Activated naive CD8-positive, alpha-beta T cell treated with anti-CD3 and anti-CD28 coated beads, Interleukin-2, amount 50 U/mL, for 24 hours (primary cell): ENCODE measurements around the gene TRIM46.

Source experiments
- ATAC-seq: fragments of 150-1000 bp; cut with Tn5 transposase; one replicate; pipeline ENCODE4 v1.10.0; 2021
- DNase-seq: peaks from one replicate; pipeline ENCODE4 v3.0.0; 2021
- H3K27ac Mint-ChIP-seq: one replicate; pipeline ENCODE4 v1.8.0; 2021; ENCODE audit warnings: mild to moderate bottlenecking, mixed read lengths
- H3K27me3 Mint-ChIP-seq: one replicate; pipeline ENCODE4 v1.8.0; 2021; ENCODE audit warnings: mixed read lengths
- H3K36me3 Mint-ChIP-seq: one replicate; pipeline ENCODE4 v1.8.0; 2021; ENCODE audit warnings: low read depth, mixed read lengths
- H3K4me1 Mint-ChIP-seq: one replicate; pipeline ENCODE4 v1.8.0; 2021; ENCODE audit warnings: mixed read lengths
- H3K4me3 Mint-ChIP-seq: one replicate; pipeline ENCODE4 v1.8.0; 2021; ENCODE audit warnings: mild to moderate bottlenecking, moderate library complexity, mixed read lengths
- H3K9me3 Mint-ChIP-seq: one replicate; pipeline ENCODE4 v1.8.0; 2021; ENCODE audit warnings: mixed read lengths

Gene TRIM46

GRCh38 chr1:155173478-155174323, at the start of gene TRIM46:
TSS of gene TRIM46 (plus strand) at chr1:155173849. CDS start at chr1:155173967, 118 bp downstream.
- Mint-ChIP-seq H3K27me3 (peaks cover 2% of the 10 kb centered on the region), H3K36me3 (peaks cover 32% of the 10 kb centered on the region), H3K27ac (peak within 1 kb of the TSS; percentile 99), H3K9me3 (no peaks in the 10 kb centered on the region), H3K4me3 (peak within 1 kb of the TSS; percentile 99), H3K4me1 (peaks cover 50% of the 10 kb centered on the region)
- DNase-seq (peak; percentile 79), ATAC-seq (peak; percentile 34)

- Mint-ChIP-seq H3K9me3 (no peaks in the 10 kb centered on the region), H3K4me1 (peaks cover 29% of the 10 kb centered on the region), H3K4me3 (no peak overlapping the region), H3K27ac (no peak overlapping the region), H3K27me3 (peaks cover 19% of the 10 kb centered on the region), H3K36me3 (no peaks in the 10 kb centered on the region)
- no peak for DNase-seq
- ATAC-seq = no peak
These were observed 48.9 kb upstream of the TRIM46 start for GRCh38 chr1:155124503-155125463.

DNA sequence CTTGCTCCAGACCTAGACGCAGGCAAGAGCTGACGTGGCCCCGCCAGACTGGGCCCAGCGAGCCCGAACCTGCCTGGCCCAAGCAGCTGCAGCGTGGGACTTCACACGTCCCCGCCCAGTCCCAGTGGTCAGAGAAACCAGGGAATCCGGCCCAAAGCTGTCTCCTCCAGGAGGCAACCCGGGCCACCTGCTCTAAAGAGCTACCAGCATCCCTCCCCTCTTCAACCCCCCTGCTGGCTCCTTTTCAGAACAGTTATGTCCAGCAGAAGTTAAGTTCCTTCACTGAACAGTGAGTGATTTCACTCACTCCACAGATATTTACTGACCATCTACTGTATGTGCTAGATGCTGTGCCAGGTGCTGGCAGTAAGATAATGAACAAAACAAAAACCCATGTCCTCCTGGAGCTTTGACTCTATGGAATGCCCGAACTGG, 48.1 kb upstream of the TRIM46 start:
- ATAC-seq = no peak
- no peak for DNase-seq
- H3K4me3 Mint-ChIP-seq = no peak overlapping the region
- H3K4me1 Mint-ChIP-seq = peaks cover 29% of the 10 kb centered on the region
- peaks cover 19% of the 10 kb centered on the region for H3K27me3 Mint-ChIP-seq
- no peaks in the 10 kb centered on the region for H3K9me3 Mint-ChIP-seq
- H3K27ac Mint-ChIP-seq = no peak overlapping the region
- no peaks in the 10 kb centered on the region for H3K36me3 Mint-ChIP-seq

DNA sequence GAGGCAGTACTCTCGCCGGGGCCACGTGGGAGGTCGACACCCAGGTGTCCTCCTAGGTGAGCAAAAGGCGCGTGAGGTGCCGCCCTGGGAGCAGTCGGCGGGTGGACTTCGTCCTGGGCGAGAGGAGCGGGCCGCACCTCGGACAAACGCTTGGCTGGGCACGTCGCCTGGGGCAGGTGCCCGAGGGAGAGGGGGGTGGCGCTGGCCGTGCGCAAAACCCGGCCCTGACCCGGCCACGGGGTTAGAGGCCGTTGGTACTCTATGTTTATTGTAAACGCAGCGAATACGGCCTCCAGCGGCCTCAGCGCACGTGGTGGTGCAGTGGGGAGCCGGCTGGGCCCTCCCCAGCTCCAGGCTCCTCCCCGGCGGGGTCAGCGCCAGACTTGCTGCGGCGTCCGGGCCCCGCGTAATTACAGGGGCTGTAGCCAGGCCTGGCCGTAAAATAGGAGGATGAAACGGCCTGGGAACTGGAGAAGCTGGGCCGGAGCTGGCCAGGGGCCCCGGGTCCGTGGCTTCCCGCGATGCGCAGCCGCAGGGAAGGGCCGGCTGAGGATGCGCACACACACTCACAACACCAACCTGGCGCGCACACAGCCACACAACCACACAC, 47.6 kb upstream of the TRIM46 start:
- Mint-ChIP-seq H3K4me1 (peaks cover 29% of the 10 kb centered on the region), H3K4me3 (no peak overlapping the region), H3K9me3 (no peaks in the 10 kb centered on the region), H3K36me3 (no peaks in the 10 kb centered on the region), H3K27me3 (peaks cover 19% of the 10 kb centered on the region), H3K27ac (no peak overlapping the region)
- ATAC-seq = no peak
- no peak for DNase-seq

DNA sequence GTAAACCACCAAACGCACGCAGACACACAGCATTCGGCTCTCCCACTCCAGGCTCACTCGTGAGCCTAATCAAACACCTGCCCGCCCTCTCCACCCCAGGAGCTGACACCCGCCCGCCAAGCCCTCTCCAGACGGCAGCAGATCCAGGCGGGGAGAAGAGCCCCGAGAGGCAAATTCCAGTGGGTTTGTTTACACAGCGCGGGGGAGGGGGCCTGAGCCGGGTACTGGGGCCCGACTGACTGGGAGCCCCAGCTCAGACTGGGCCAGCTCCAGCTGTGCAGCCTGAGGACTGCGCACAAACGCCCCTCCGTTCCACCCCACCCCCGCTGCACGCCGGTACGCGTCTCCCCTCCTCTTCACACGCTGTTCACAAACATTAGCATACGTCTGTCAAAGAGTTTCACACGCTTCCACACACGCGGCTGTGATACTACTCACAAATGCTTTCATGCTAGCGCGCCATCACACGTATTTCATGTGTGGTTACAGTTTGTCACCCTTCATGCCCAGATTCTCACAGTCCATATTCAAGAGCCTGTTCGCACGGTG, 47.0 kb upstream of the TRIM46 start:
- Mint-ChIP-seq H3K27me3 (peaks cover 19% of the 10 kb centered on the region), H3K4me3 (peak overlapping the region; percentile 71), H3K9me3 (no peaks in the 10 kb centered on the region), H3K4me1 (peaks cover 29% of the 10 kb centered on the region), H3K36me3 (no peaks in the 10 kb centered on the region), H3K27ac (no peak overlapping the region)
- no peak for DNase-seq
- peak; percentile 42 for ATAC-seq

- H3K27me3 Mint-ChIP-seq = peaks cover 19% of the 10 kb centered on the region
- H3K36me3 Mint-ChIP-seq = no peaks in the 10 kb centered on the region
- DNase-seq (peak; percentile 38), ATAC-seq (peak; percentile 50)
- no peaks in the 10 kb centered on the region for H3K9me3 Mint-ChIP-seq
- peak within 1 kb of the TSS; percentile 43 for H3K27ac Mint-ChIP-seq
- H3K4me1 Mint-ChIP-seq = peaks cover 29% of the 10 kb centered on the region
- H3K4me3 Mint-ChIP-seq = peak within 1 kb of the TSS; percentile 73
These were observed 46.3 kb upstream of the TRIM46 start, which contains the start of gene EFNA1 for GRCh38 chr1:155127105-155127966. TSS of gene EFNA1 (plus strand) at chr1:155127876. CDS start at chr1:155127978, 102 bp downstream.

- ATAC-seq = no peak
- peak overlapping the region; percentile 73 for H3K4me3 Mint-ChIP-seq
- DNase-seq = no peak
These were observed 45.5 kb upstream of the TRIM46 start for GRCh38 chr1:155127967-155128754.

GRCh38 chr1:155128755-155129473, 44.7 kb upstream of the TRIM46 start:
- DNase-seq (no peak), ATAC-seq (no peak)
- peak overlapping the region; percentile 43 for H3K27ac Mint-ChIP-seq
- H3K27me3 Mint-ChIP-seq = peaks cover 19% of the 10 kb centered on the region
- peaks cover 29% of the 10 kb centered on the region for H3K4me1 Mint-ChIP-seq
- peak overlapping the region; percentile 73 for H3K4me3 Mint-ChIP-seq
- H3K9me3 Mint-ChIP-seq = no peaks in the 10 kb centered on the region
- no peaks in the 10 kb centered on the region for H3K36me3 Mint-ChIP-seq

More at GRCh38 chr1:155127967-155128754, 45.5 kb upstream of the TRIM46 start:
- Mint-ChIP-seq H3K36me3 (no peaks in the 10 kb centered on the region), H3K27me3 (peaks cover 19% of the 10 kb centered on the region), H3K27ac (peak overlapping the region; percentile 43), H3K4me1 (peaks cover 29% of the 10 kb centered on the region), H3K9me3 (no peaks in the 10 kb centered on the region)

DNA sequence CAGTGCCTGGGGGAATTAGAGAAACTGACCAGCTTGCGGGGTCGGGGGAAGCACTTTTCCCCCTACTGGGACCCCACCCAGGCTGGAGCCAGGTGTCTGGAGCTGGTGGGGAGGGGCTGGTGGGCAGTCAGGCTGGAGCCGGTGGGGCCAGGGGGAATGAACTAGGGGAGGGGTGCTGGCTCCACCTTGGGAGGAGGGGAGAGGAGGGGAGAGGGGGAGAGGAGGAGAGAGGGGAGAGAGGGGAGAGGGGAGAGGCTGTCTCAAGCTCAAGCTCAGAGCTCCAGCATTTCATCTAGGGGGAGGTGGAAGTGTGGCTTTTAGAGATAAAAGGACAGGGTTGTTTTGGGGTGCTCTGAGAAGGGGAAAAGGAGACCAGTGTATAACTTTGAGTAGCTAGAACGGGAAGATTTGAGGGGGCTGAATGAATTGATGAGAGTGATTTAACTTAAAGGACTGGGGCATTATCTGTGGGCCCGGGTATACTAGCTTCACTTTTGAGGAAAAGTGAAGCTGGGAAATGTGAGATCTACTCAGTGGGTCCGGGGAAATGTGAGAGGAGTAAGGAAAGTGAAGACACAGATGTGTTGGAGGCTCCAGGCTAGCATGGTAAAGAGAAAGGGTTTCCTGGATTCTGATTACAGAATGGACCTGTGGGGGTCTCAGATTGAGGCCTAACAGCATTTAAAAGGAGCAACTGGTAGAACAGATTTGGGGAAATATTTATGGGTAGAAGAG, 43.2 kb upstream of the TRIM46 start:
- Mint-ChIP-seq H3K9me3 (no peaks in the 10 kb centered on the region), H3K4me1 (peaks cover 39% of the 10 kb centered on the region), H3K27me3 (peaks cover 19% of the 10 kb centered on the region), H3K4me3 (no peak overlapping the region), H3K27ac (no peak overlapping the region), H3K36me3 (no peaks in the 10 kb centered on the region)
- DNase-seq (no peak), ATAC-seq (no peak)

DNA sequence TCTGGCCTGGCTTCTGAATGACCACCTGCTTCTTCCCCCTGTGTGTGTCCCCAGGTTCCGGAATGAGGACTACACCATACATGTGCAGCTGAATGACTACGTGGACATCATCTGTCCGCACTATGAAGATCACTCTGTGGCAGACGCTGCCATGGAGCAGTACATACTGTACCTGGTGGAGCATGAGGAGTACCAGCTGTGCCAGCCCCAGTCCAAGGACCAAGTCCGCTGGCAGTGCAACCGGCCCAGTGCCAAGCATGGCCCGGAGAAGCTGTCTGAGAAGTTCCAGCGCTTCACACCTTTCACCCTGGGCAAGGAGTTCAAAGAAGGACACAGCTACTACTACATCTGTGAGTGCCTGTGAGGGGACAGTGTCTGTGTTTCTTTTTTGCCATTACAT, 42.4 kb upstream of the TRIM46 start:
- no peak for ATAC-seq
- Mint-ChIP-seq H3K27me3 (peaks cover 15% of the 10 kb centered on the region), H3K4me3 (no peak overlapping the region), H3K27ac (no peak overlapping the region), H3K36me3 (no peaks in the 10 kb centered on the region), H3K4me1 (peaks cover 40% of the 10 kb centered on the region), H3K9me3 (no peaks in the 10 kb centered on the region)
- DNase-seq = no peak

DNA sequence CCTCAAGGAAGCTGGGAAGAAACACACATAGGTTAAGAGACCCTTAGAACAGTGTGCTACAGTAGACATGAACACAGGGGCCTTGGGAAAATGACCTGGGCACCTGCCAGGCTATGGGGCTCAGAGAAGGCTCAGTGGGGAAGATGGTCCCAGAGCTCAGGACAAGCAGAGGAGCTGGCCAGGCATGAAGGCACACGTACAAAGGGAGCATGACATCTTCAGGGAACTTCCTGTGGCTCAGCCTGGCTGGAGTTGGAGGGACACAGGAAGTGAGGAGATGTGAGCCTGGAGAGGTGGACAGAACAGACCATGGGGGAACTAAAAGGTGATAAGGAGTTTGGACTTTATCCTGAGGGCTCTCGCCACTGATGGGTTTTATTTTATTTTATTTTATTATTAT, 41.8 kb upstream of the TRIM46 start:
- Mint-ChIP-seq H3K36me3 (no peaks in the 10 kb centered on the region), H3K9me3 (no peaks in the 10 kb centered on the region), H3K4me1 (peaks cover 41% of the 10 kb centered on the region), H3K27ac (no peak overlapping the region), H3K4me3 (no peak overlapping the region), H3K27me3 (peaks cover 12% of the 10 kb centered on the region)
- no peak for DNase-seq
- ATAC-seq = no peak

DNA sequence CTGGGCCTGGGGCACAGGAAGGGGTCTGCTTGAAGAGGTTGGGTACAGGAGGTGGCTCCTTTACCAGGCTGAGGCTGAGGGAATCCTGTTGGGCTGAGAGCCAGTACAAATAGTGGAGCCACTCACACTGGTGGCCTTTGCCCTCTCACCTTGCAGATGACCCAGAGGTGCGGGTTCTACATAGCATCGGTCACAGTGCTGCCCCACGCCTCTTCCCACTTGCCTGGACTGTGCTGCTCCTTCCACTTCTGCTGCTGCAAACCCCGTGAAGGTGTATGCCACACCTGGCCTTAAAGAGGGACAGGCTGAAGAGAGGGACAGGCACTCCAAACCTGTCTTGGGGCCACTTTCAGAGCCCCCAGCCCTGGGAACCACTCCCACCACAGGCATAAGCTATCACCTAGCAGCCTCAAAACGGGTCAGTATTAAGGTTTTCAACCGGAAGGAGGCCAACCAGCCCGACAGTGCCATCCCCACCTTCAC, 39.8 kb upstream of the TRIM46 start:
- no peaks in the 10 kb centered on the region for H3K27me3 Mint-ChIP-seq
- H3K4me1 Mint-ChIP-seq = peaks cover 46% of the 10 kb centered on the region
- no peaks in the 10 kb centered on the region for H3K9me3 Mint-ChIP-seq
- ATAC-seq (no peak), DNase-seq (no peak)
- H3K27ac Mint-ChIP-seq = no peak overlapping the region
- H3K36me3 Mint-ChIP-seq = peaks cover 13% of the 10 kb centered on the region
- H3K4me3 Mint-ChIP-seq = no peak overlapping the region
